GM20000 (cell line): ENCODE data around the gene SLC18B1.

ENCODE experiments used
- DNase-seq: peaks from one replicate; pipeline ENCODE4 v3.0.0; 2012; ENCODE audit warnings: low spot score
- TF ChIP-seq, protein P1 (sequence below): IDR thresholded peaks from 2 replicates; pipeline ENCODE4 v1.5.1; 2012; ENCODE audit warnings: mild to moderate bottlenecking, control low read depth; ENCODE audit errors: extremely low read depth, missing control alignments

The SLC18B1 gene

DNA sequence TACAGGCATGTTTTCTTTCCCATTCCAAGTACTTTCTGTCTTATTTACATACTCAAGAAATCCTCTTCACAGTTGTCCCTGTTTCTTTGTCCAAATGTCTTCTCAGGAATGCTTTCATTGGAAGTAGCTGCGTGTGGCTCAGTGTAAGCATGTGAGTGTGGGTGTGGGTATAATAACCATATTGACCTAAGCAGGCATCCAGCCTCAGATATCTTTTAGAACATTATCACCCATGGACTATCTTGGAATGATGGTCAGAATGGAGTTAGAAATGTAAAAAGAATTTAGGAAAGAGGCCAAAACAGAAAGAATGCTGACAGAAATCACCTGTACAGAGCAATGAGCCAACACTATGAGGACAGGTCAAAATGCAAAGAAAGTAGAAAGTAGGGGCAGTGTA is 57.2 kb downstream of the SLC18B1 start:
- TF ChIP-seq, protein P1, sequence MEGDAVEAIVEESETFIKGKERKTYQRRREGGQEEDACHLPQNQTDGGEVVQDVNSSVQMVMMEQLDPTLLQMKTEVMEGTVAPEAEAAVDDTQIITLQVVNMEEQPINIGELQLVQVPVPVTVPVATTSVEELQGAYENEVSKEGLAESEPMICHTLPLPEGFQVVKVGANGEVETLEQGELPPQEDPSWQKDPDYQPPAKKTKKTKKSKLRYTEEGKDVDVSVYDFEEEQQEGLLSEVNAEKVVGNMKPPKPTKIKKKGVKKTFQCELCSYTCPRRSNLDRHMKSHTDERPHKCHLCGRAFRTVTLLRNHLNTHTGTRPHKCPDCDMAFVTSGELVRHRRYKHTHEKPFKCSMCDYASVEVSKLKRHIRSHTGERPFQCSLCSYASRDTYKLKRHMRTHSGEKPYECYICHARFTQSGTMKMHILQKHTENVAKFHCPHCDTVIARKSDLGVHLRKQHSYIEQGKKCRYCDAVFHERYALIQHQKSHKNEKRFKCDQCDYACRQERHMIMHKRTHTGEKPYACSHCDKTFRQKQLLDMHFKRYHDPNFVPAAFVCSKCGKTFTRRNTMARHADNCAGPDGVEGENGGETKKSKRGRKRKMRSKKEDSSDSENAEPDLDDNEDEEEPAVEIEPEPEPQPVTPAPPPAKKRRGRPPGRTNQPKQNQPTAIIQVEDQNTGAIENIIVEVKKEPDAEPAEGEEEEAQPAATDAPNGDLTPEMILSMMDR = no peak
- DNase-seq = no peak

DNA sequence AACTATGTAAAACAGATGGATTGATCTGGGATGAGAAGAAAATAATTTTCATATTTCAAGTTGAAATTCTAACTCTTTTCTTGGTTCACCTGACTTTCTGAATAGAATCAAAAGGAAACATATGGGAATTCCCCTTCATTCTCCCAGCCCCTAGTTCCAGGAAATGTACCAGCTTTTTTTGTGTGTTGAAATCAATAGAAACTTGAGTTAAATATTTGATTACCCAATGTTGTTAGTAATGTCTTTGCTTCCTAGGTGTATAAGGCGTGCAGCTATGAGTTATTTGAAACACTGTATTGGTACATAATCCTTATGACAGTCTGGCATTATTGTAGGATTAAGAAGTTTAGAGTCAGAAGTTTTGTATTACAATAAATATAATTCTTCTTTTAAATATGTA is 62.2 kb downstream of the SLC18B1 start:
- TF ChIP-seq, protein P1 = no peak
- no peak for DNase-seq

- TF ChIP-seq, protein P1 = no peak
- DNase-seq = no peak
These were observed 63.7 kb downstream of the SLC18B1 start for GRCh38 chr6:132734694-132735236.

DNA sequence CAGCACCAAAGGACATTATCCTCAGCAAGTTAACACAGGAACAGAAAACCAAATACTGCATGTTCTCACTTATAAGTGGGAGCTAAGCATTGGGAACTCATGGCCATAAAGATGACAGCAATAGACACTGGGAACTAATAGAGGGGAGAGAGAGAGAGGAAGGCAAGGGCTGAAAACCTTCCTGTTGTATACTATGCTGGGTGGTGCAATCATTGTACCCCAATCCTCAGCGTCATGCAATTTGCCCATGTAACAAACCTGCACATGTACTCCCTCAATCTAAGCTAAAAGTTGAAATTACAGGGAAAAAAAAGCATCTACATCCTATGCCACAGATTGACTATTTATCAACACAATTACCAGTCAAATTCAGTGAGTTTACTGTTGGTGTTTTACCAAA is 64.6 kb downstream of the SLC18B1 start:
- TF ChIP-seq, protein P1 = no peak
- DNase-seq = no peak

DNA sequence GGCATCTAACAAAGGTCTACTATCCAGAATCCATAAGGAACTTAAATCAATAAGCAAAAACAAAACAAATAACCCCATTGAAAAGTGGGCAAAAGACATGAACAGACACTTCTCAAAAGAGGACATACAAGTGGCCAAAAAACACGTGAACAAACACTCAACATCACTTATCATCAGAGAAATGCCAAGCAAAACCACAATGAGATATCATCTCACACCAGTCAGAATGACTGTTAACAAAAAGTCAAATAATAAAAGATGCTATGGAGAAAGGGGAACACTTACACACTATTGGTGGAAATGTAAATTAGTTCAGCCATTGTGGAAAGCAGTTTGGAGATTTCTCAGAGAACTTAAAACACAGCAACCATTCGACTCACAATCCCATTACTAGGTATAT is 65.2 kb downstream of the SLC18B1 start:
- no peak for DNase-seq
- TF ChIP-seq, protein P1 = no peak

DNA sequence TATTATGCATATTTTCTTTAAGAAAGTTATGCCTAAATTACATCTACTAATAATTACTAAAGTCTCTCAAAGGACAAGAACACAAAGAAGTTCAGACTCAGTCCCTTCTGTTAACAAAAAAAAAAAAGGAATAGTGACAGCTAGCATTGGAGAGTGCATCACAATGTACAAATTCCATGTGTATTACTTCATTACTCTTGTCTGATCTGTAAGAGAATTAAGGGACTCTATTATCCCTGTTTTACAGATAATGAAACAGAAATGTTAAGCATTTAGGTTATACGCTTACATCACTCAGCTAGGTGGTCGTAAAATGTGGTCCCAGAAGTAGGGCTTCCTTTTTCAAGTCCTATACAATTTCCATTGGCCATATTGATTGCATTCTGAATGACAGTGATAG is 67.4 kb downstream of the SLC18B1 start:
- DNase-seq = no peak
- TF ChIP-seq, protein P1 = no peak

- no peak for DNase-seq
- TF ChIP-seq, protein P1 = no peak
These were observed 67.9 kb downstream of the SLC18B1 start for GRCh38 chr6:132730560-132730959.
